HepG2 (cell line): ENCODE data around the gene SNAP29. TPM values are rescaled to one million over a fixed set of nuclear protein-coding genes. Genes with fewer than 3 reads are reported as not detected.

Experiments used
- ADNP ChIP-seq: sonication (generic); formaldehyde crosslinking; IDR thresholded peaks from 2 replicates; pipeline ENCODE4 v1.4.0; 2020; ENCODE audit warnings: missing genetic modification reagents
- AGO2 ChIP-seq: fragments of 200-400 bp; formaldehyde crosslinking; optimal IDR thresholded peaks from 2 replicates; pipeline ENCODE3; 2017; ENCODE audit warnings: mild to moderate bottlenecking, low read depth, low read length, moderate library complexity
- ARNT2 ChIP-seq: sonication (generic); formaldehyde crosslinking; IDR thresholded peaks from 2 replicates; pipeline ENCODE4 v1.8.0; 2022; ENCODE audit warnings: mild to moderate bottlenecking, low read depth, missing genetic modification reagents, moderate library complexity
- FOXO1 ChIP-seq: sonication (generic); formaldehyde crosslinking; IDR thresholded peaks from 2 replicates; pipeline ENCODE4 v1.4.0; 2020; ENCODE audit warnings: missing genetic modification reagents
- HNF4A ChIP-seq: sonication (generic); formaldehyde crosslinking; IDR thresholded peaks from 2 replicates; pipeline ENCODE4 v1.4.0; 2020; ENCODE audit warnings: missing genetic modification reagents
- HOMEZ ChIP-seq: IDR thresholded peaks from 2 replicates; pipeline ENCODE4 v1.6.1; 2016; ENCODE audit warnings: low read depth
- MZF1 ChIP-seq: sonication (generic); formaldehyde crosslinking; IDR thresholded peaks from 2 replicates; pipeline ENCODE4 v1.8.1; 2023; ENCODE audit warnings: mild to moderate bottlenecking, missing genetic modification reagents, borderline replicate concordance
- THAP7 ChIP-seq: sonication (generic); formaldehyde crosslinking; IDR thresholded peaks from 2 replicates; pipeline ENCODE4 v1.8.1; 2023; ENCODE audit warnings: mild to moderate bottlenecking, missing genetic modification reagents
- ZMAT3 ChIP-seq: sonication (generic); formaldehyde crosslinking; conservative IDR thresholded peaks from 2 replicates; pipeline ENCODE4 v1.7.0; 2021; ENCODE audit warnings: missing genetic modification reagents
- ZNF101 ChIP-seq: sonication (generic); formaldehyde crosslinking; IDR thresholded peaks from 2 replicates; pipeline ENCODE4 v1.4.0; 2020; ENCODE audit warnings: mild to moderate bottlenecking, low read depth, missing genetic modification reagents, borderline replicate concordance
- ZNF639 ChIP-seq: conservative IDR thresholded peaks from 2 replicates; pipeline ENCODE4 v1.6.1; 2018; ENCODE audit warnings: missing genetic modification reagents
- polyA plus RNA-seq, 8 experiments: library from polyadenylated mRNA; depleted of rRNA in 3 of 8; stranded (reverse) in 7 of 8; unstranded in 1 of 8; fragments of >200 nt; fragmentation: Illumina TruSeq in 4 of 8; extraction: Trizol in 4 of 8; gene quantifications; 2 replicates each; pipeline versions ENCODE4 v1.2.1 to v1.2.3, GENCODE V29; 2011 to 2016; ENCODE audit warnings: low read depth in 4 of 8, missing spikeins in 1 of 8, mixed read lengths in 1 of 8; ENCODE audit not compliant: insufficient read depth in 1 of 8
- total RNA-seq, 5 experiments: library from RNA; depleted of rRNA; stranded (reverse); fragments of >200 nt; fragmentation: Illumina TruSeq; extraction: Trizol; gene quantifications; 2 replicates each; pipeline ENCODE4 v1.2.3, GENCODE V29; 2016; ENCODE audit warnings: low read depth in 1 of 5
- TF ChIP-seq, protein P1 (sequence below): sonication (generic); formaldehyde crosslinking; IDR thresholded peaks from 2 replicates; pipeline ENCODE4 v1.5.0; 2020; ENCODE audit warnings: missing genetic modification reagents
- TF ChIP-seq, protein P2 (sequence below): sonication (generic); formaldehyde crosslinking; IDR thresholded peaks from 2 replicates; pipeline ENCODE4 v1.5.0; 2020; ENCODE audit warnings: mild to moderate bottlenecking, missing genetic modification reagents
- TF ChIP-seq, protein P3 (sequence below): sonication (generic); formaldehyde crosslinking; conservative IDR thresholded peaks from 2 replicates; pipeline ENCODE4 v1.8.0; 2022; ENCODE audit warnings: low read depth, missing genetic modification reagents

Gene SNAP29
- total and polyA plus RNA-seq, 2 of the 13 experiments (the other 11 are each of a cell fraction or from before 2014, with no cell fraction given): 12.3 to 30.7 TPM

DNA sequence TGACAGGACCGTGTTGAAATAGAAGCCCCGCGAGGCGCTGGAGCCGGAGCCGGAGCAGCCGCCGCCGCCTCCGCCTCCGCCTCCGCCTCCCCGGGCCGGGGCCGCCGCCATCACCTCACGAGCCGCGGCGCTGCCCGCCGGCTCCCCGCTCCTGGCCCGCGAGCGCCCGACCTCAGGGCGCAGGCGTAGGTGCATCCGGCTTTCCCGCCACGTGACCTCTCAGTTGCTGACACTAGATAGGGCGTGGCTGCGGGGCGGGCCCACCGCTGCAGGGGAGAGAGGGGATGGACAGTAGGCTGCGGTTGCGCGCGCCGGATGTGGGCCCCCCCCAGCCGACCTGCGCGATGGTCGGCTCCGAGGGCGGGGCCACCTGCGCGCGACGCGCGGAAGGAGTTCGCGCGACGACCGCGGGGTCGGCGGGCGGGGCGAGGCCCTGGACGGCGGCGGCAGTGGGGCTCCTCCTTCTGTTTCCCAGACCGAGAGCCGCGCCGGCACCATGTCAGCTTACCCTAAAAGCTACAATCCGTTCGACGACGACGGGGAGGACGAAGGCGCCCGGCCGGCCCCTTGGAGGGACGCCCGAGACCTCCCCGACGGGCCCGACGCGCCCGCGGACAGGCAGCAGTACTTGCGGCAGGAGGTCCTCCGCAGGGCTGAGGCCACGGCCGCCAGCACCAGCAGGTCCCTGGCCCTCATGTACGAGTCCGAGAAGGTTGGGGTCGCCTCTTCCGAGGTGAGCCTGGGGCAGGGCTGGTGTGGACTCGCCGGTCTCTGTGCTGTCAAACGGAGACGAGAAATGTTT, at the start of gene SNAP29, which contains the start of gene PI4KA (continued):
- TF ChIP-seq, protein P1, sequence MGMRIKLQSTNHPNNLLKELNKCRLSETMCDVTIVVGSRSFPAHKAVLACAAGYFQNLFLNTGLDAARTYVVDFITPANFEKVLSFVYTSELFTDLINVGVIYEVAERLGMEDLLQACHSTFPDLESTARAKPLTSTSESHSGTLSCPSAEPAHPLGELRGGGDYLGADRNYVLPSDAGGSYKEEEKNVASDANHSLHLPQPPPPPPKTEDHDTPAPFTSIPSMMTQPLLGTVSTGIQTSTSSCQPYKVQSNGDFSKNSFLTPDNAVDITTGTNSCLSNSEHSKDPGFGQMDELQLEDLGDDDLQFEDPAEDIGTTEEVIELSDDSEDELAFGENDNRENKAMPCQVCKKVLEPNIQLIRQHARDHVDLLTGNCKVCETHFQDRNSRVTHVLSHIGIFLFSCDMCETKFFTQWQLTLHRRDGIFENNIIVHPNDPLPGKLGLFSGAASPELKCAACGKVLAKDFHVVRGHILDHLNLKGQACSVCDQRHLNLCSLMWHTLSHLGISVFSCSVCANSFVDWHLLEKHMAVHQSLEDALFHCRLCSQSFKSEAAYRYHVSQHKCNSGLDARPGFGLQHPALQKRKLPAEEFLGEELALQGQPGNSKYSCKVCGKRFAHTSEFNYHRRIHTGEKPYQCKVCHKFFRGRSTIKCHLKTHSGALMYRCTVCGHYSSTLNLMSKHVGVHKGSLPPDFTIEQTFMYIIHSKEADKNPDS (CRISPR knock-in tag): no peak
- no peak; the same call in 1 of the 2 replicates for TF ChIP-seq ZMAT3
- no peak for TF ChIP-seq HNF4A (CRISPR knock-in tag)
- no peak for TF ChIP-seq FOXO1 (CRISPR knock-in tag)
- TF ChIP-seq THAP7: no peak
- TF ChIP-seq ZNF101: no peak
- no peak; the same call in 1 of the 2 replicates for TF ChIP-seq ZNF639 (CRISPR knock-in tag)
- no peak for TF ChIP-seq MZF1 (CRISPR knock-in tag)
- TF ChIP-seq ADNP (CRISPR knock-in tag): no peak
- peak; percentile 47 for TF ChIP-seq AGO2
- TF ChIP-seq ARNT2: peak; percentile 68; the same call in 1 of the 2 replicates
- TF ChIP-seq, protein P2, sequence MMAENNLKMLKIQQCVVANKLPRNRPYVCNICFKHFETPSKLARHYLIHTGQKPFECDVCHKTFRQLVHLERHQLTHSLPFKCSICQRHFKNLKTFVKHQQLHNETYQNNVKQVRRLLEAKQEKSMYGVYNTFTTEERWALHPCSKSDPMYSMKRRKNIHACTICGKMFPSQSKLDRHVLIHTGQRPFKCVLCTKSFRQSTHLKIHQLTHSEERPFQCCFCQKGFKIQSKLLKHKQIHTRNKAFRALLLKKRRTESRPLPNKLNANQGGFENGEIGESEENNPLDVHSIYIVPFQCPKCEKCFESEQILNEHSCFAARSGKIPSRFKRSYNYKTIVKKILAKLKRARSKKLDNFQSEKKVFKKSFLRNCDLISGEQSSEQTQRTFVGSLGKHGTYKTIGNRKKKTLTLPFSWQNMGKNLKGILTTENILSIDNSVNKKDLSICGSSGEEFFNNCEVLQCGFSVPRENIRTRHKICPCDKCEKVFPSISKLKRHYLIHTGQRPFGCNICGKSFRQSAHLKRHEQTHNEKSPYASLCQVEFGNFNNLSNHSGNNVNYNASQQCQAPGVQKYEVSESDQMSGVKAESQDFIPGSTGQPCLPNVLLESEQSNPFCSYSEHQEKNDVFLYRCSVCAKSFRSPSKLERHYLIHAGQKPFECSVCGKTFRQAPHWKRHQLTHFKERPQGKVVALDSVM (CRISPR knock-in tag): peak; percentile 75
- peak; percentile 32; the same call in 1 of the 2 replicates for TF ChIP-seq HOMEZ (CRISPR knock-in tag)
- TF ChIP-seq, protein P3, sequence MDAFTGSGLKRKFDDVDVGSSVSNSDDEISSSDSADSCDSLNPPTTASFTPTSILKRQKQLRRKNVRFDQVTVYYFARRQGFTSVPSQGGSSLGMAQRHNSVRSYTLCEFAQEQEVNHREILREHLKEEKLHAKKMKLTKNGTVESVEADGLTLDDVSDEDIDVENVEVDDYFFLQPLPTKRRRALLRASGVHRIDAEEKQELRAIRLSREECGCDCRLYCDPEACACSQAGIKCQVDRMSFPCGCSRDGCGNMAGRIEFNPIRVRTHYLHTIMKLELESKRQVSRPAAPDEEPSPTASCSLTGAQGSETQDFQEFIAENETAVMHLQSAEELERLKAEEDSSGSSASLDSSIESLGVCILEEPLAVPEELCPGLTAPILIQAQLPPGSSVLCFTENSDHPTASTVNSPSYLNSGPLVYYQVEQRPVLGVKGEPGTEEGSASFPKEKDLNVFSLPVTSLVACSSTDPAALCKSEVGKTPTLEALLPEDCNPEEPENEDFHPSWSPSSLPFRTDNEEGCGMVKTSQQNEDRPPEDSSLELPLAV (CRISPR knock-in tag): no peak; the same call in 1 of the 2 replicates
